Posterior vena cava (tissue), 2 donors: Measurements from ENCODE around the gene CEP112. TPM values are rescaled to one million over a fixed set of nuclear protein-coding genes. Genes with fewer than 3 reads are reported as not detected.

Source experiments
- total RNA-seq, 2 donors: library from RNA; stranded (reverse); fragmentation: NEBNext Ultra II Directional; extraction: Animal tissue kit (Norgen Biotek cat#: 25700); gene quantifications; one replicate each; pipeline ENCODE4 v1.2.1, GENCODE V29; 2021
- donor health status: DM: yes; HTN: yes; CAD: no.
- donor health status: DM: yes; HTN: yes; CAD: no.

CEP112 gene
- total RNA-seq, 2 donors from 2014 or later = 27.5 to 33.4 TPM

Other genes with a start within 250 kb of the CEP112 start
- under 1 TPM in 1 of 2 donors, not detected in 1; 0.56 TPM for gene APOH, start 37.3 kb upstream of the CEP112 start, total RNA-seq
- gene PRKCA, start 110.5 kb upstream of the CEP112 start, total RNA-seq = 10 to 100 TPM; 10.9 to 12.4 TPM